HFF-Myc (cell line): ENCODE results near the gene DTNA.

Source experiments
- DNase-seq: peaks from one replicate; pipeline ENCODE4 v3.0.0-alpha.2; 2011; ENCODE audit warnings: low read depth; ENCODE audit errors: extremely low read depth
- H3K4me3 ChIP-seq: replicated peaks from 2 replicates; pipeline ENCODE4 v1.5.1; 2011; ENCODE audit warnings: low read depth, mild to moderate bottlenecking, control low read depth, low read length
- CTCF ChIP-seq: IDR thresholded peaks from 2 replicates; pipeline ENCODE4 v1.5.1; 2012; ENCODE audit warnings: mild to moderate bottlenecking, low read depth, low read length, control low read depth; ENCODE audit errors: missing control alignments

DTNA gene

GRCh38 chr18:34809451-34810072 lies 99.5 kb downstream of the DTNA start:
- peak; percentile 63 for TF ChIP-seq CTCF
- no peak overlapping the region for H3K4me3 ChIP-seq
- DNase-seq: peak; percentile 21

GRCh38 chr18:34816183-34816582 lies 106.1 kb downstream of the DTNA start:
- no peak for TF ChIP-seq CTCF
- DNase-seq: no peak
- H3K4me3 ChIP-seq: no peak overlapping the region

- no peak for DNase-seq
- no peak for TF ChIP-seq CTCF
- H3K4me3 ChIP-seq: no peak overlapping the region
These were observed 107.5 kb downstream of the DTNA start for GRCh38 chr18:34817636-34818035.

- no peak overlapping the region for H3K4me3 ChIP-seq
- DNase-seq: no peak
- TF ChIP-seq CTCF: no peak
These were observed 108.0 kb downstream of the DTNA start for GRCh38 chr18:34818064-34818463.

GRCh38 chr18:34820360-34821065 lies 110.4 kb downstream of the DTNA start:
- no peak overlapping the region for H3K4me3 ChIP-seq
- TF ChIP-seq CTCF: no peak
- no peak for DNase-seq

GRCh38 chr18:34821669-34822210 lies 111.6 kb downstream of the DTNA start:
- H3K4me3 ChIP-seq: no peak overlapping the region
- TF ChIP-seq CTCF: no peak
- DNase-seq: no peak
